Renal cortical epithelial cell (primary cell): Measurements from ENCODE around the gene HLF. TPM values are rescaled to one million over a fixed set of nuclear protein-coding genes. Genes with fewer than 3 reads are reported as not detected.
A peak's percentile ranks its signal among the peaks of the same experiment; 100 is the strongest.

Source experiments
- DNase-seq: peaks from one replicate; pipeline ENCODE4 v3.0.0-alpha.2; 2011; ENCODE audit warnings: low read depth
- total RNA-seq: library from RNA; depleted of rRNA; stranded (reverse); fragments of >200 nt; gene quantifications from 2 replicates; pipeline ENCODE4 v1.2.3, GENCODE V29; 2014

The HLF gene
- total RNA-seq, 1 donor from 2014 or later: 1.9 TPM

DNA sequence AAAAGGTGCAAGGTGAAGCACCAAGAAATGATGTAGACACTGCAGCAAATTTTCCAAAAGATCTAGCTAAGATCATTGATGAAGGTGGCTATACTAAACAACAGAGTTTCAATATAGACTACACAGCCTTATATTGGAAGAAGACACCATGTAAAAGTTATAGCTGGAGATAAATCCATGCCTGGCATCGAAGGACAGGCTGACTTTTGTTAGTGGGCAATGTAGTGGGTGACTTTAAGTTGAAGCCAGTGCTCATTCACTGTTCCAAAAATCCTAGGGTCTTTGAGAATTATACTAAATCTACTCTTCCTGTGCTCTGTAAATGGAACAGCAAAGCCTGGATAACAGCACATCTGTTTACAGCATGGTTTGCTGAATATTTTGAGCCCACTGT, 26.4 kb downstream of the HLF start:
- no peak for DNase-seq

DNA sequence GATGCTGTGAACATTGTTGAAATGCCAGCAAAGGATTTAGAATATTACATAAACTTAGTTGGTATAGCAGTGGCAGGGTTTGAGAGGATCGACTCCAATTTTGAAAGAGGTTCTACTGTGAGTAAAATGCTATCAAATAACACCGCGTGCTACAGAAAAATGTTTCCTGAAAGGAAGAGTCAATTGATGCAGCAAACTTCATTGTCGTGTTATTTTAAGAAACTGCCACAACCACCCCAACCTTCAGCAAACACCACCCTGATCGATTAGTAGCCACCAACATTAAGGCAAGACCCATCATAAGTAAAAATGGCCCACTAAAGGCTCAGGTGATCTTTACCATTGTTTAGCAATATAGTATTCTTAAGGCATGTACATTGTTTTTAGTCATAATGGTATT, 27.3 kb downstream of the HLF start:
- no peak for DNase-seq

DNA sequence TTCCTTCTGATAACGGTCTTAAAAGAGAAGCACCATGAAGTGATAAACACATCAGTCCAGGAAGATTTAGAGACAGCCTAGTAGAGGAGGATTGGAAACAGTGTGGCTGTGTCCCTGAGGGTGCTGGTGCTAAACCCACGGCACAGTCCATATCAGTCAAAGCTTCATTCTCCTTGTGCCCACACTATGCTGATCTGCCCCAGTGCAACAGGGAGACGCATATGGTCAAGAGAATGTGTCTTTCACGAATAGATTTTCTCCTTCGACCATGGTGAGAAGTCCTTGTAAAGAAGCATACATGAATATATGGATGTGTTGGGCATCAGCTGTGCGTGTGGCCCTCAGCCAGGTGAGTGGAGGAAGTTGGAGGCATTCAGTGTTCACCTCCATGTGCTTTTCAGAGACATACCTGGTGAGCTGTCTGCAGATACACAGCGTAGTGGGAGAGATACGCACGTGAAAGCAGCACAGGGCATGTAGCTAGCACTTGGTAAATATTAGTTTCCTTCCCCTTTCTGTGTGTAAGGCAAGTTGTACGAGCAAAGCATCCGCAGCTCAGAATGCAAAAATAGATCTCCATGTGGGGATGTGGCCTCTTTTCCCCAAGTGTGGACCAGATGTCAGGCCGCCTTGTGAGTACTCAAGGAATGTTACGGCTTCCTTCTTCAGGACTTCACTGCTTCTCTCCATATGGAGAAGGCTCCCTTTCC, 29.4 kb downstream of the HLF start:
- DNase-seq: no peak

DNA sequence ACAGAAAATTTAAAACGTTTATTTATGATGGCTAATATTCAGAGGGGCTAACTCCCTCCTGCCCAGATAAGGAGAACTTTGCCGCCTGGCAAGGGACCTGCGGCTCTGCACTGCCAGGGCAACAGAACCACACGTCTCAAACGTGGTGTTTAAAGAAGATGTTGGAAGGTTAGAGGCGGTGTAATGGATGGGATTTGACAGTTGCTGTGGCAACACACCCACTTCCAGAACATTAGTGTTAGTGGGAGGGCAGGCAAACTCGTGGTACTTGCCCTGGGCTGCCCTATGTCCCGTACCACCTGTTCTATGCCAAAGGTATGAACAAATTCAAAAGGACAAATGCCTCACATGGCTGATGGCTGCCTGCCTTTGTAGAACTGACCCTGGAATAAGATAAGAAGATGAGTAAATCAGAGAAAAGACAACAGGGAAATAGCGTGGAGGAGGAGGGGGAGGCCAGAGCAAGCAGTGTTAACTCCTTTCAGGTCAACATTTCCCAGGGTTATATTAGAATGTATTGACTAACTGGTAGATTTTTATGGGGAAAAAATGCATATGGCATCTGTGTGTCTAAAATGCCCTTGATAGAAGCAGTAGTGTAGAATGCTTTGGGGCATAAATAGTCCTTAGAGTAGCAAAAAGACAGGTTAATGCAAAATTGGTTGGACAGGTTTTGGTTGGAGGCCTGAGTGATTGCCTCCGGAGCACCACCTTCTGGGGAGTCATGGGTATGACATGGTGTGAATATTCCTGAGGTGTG, 30.8 kb downstream of the HLF start:
- peak; percentile 64 for DNase-seq

DNA sequence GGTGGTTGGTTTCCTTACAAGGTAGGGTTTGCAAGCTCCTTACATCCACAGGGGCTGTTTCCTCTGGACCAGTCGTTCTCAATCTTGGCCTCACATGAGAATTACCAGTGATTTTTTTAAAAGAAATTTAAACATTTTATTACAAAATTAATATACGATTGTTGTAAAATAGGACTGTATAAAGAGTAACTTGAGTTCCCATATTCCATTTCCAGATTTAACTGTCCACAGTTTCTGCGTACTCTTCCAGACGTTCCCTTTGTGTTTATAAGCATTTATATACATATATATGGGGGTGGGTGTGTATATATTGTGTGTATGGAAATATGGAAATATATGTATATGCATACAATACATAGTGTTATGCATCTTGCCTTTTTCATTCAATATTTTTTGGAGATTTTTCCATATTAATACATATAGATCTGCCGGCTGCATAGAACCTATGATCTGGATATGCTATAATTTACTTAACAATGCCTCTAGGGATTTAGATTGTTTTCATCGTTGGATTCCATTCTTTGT, 31.5 kb downstream of the HLF start:
- no peak for DNase-seq

DNA sequence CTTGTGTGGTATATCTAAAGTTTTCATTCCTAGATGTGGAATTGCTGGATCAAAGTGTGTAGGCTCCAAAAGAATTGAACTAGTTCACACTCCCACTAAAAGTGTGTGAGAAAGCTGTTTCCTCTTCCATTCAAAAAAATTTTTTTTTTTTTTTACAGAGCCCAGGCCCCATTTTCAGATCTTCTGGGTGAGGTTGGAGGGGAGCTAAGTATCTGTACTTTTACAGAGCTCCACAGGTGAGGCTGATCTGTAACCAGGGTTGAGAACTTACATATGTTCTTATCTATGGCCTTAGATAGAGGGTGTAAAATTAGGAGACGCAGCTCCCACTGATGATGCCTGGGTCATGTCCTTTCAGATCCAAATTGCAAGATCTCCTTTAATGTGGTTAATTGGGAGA, 31.9 kb downstream of the HLF start:
- no peak for DNase-seq

DNA sequence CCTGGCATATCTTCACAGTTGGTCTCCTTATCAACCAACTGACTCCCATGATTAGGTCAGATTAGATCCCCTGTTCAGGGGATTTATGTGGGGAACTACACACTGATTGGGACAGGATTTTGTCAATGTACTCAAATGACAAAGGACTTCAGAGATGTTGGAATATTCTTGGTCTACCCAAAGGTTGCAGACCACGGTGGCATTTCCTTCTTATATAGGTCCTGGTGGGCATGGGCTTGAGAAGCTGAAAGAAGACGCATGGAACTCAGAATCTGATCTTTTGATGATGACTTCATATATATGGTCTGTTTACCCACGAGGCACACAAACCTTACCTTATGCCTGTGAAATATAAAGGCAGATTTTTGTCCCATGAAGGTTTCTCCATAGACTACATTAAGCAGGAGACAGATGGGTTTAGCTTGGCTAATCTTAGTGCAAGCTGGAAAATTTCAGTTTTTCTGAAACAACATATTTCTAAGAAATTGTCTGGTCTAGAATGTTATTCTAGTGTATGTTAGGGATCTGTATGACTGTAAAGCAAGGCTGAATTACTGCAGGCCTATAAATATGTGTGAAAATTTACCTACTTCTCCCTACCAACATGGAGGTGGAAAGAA, 33.5 kb downstream of the HLF start:
- DNase-seq: no peak

DNA sequence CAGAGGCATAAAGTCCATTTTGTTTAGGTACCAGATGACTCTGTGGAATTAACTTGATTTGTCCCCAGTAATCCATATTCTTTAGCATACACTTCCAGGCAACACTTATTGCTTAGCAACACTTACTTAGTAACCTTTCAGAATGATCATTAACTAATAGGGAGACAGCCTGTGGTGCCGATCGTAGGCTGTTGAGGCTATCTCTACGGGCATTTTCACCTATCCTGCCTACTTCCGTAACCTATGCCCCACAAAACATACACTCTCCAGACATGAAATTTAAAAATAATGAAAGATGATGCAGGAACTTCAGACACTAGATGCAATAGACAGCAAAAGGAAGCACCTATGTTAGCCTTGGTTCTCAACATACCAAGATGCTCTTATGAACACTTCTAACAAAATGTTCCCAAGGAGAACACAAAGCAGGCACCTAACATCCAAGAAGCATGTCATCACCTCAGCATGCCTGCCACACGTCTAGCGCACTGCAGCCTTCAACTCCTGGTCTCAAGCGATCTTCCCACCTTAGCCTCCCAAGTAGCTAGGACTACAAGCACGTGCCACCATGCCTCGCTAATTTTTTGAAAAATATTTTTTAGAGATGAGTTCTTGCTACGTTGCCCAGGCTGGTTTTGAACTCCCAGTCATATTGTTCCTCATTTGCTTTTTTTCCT, 34.5 kb downstream of the HLF start:
- no peak for DNase-seq

DNA sequence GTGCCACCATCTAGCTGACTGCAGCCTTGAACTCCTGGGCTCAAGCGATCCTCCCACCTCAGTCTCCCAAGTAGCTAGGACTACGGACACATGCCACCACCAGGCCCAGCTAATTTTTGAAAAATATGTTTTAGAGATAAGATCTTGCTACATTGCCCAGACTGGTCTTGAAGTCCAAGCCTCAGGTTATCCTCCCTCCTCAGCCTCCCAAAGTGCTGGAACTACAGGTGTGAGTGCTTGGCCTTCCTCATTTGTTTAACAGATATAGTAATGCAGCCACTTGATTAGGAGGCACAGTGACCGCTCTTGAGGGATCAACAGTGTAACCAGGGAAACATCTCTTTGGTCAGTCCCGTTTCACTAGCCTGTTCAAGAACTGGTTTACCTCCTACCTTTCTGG, 35.1 kb downstream of the HLF start:
- DNase-seq: no peak

DNA sequence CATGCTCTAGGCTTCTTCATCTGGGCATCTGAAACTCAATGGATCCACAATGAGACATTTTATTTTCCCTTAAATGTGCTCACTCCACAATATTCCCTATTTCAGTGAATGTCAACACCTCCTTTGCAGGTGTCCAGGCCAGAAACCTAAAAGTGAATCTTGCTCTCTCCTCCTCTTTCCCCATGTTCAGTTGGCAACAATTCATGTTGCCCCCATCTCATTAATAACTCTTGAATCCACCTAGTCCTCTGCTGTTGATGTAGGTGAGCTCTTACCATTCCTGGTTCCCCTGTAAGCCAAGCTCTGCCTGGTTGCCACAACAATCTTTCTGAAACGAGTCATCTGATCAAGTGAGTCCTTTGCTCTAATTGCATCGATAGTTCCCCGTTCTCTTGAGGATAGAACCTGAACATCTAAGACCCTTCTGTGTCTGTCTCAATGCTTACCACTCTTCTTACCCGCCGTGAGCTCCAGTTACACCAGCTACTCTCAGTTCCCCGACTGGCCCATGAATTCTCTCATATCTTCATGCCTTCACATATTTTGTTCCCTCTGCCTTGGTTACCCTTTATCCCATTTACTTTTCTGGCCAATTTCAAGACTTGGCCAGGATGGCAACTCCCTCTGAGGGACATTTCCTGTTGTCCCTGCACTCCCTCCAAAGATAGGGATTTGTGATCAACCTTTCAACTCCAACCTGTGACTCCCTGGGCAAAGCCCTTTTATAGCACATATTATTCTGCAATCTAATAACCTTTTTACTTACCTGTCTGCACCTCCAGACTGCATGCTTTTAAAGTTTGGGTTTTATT, 35.9 kb downstream of the HLF start:
- no peak for DNase-seq

DNA sequence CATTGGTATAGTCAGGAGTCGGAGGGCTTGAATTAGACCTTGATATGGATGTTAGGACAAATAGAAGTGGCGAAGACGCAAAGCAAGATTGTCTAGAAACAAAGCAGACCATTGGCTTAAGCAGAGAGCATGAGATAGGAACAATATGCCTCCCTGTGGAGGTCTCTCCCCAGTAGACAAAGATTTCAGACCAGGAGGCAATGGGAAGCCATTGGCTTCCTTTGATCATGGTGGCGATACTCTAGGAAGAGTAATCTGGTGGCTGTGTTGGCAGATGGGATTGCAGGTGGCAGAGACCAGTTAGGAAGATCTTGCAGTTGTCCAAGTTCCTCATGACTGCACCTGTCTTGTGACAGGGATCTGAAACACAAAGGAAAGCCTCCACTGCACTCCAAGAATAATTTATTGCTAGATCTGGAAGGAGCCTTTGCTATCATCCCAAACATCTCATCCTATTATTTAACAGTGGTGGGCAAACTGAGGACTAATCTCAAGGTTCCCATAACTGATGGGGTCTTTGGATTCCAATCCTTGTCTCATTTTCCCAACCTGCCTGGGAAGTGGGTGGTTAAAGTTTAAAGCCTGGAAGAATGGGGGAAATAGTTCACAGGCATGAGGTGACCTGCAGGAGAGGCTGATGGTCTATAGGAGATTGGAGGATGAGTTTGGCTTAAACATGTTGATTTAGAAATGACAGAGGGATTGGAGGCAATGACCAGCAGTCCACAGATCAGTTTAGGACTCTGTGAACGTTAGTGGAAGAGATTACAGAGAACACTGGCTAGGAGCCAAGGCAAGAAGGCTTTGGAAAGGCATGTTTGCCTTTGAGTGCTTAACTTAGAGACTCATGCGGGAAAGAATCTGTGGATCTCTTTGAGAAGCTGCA, 37.0 kb downstream of the HLF start:
- DNase-seq: no peak

DNA sequence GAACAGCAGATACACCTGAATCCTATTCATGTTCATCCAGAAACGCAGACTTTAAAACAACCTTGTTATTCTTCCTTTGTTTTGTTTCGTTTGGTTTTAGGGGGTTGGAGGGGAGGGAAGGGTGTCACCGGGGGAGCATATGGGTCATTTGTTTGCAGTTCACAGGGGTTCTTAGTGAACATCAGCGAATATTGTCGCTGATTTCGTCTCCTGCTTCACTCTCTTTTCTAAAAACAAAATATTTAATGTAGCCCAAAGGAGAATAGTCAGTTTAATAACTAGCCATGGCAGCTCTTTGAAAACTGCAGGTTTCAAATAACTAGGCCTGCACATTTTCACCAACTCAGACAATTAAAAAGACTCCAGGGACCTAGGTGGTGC, 37.6 kb downstream of the HLF start:
- no peak for DNase-seq

DNA sequence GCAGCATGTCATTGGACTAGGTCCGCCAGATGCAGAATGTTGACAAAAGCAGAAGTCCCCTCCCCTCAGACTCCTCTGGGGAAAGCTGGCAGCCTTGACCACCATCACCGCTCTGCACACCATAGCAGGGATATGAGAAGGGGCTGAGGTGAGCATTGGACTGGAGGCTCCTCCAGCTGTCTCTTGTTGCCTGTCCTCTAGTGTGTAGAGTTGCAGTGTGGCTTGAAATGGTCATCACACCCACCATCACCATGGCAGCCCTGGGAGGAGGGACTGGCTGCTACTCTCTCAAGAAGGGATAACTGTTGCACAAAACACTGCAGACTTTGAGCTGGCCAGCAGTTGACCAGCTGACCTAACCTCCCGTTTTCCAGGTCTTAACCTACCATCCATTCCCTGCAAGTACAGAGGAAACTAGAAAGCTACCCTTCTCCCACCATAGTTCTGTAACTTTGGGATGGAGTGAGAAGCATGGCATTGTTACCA, 38.3 kb downstream of the HLF start:
- no peak for DNase-seq

DNA sequence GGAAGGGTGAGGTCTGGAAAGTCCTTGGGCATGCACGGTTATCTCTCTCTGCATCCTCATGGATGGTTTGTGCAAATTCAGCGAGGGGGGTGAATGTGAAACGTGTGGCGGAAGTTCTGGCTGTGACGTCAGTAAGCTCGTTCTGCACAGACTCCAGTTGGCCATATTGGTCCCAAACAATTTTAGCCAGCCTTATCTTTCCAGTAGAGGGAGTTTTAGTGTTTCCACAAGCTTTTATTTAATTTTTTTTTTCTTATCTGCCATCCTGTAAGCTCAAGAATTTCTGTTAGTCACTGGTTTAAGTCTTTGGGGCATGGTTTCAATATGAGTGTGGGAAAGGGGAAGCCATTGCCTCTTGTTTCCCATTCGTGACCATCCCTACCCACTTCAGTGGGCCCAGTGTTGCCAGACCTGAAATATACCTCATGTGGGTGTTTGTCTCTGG, 39.0 kb downstream of the HLF start:
- no peak for DNase-seq

DNA sequence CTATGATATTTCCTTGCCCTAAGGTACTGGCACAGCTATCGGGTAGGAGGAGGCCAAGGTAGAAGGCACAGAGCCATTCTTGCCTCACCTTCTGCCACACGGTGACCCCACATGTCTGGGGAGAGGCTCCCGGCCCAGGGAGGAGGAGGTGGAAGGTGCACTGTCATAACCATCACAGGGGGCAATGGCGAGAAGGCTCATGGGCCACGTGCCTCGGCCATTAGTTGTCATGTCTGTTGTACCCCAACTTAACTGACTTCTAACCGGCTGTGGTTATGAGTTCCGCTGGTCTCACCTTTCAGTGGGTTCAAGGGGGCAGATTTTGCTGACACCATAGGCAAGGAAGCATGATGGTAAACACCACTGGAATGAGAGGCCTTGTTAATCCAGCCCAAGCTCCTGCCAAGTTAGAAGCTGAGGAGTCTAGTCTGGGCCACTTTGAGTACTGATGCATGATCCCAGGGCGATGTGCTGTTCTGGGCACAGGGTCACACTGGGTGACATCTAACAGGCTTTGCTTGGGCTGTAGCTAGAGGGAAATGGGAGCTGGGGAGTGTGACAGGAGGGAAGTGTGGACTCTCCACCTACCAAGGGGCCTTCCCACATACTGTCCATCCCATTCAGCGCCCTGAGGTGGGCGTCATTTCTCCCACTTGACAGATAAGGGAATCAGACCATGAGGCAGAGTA, 39.6 kb downstream of the HLF start:
- DNase-seq: no peak

DNA sequence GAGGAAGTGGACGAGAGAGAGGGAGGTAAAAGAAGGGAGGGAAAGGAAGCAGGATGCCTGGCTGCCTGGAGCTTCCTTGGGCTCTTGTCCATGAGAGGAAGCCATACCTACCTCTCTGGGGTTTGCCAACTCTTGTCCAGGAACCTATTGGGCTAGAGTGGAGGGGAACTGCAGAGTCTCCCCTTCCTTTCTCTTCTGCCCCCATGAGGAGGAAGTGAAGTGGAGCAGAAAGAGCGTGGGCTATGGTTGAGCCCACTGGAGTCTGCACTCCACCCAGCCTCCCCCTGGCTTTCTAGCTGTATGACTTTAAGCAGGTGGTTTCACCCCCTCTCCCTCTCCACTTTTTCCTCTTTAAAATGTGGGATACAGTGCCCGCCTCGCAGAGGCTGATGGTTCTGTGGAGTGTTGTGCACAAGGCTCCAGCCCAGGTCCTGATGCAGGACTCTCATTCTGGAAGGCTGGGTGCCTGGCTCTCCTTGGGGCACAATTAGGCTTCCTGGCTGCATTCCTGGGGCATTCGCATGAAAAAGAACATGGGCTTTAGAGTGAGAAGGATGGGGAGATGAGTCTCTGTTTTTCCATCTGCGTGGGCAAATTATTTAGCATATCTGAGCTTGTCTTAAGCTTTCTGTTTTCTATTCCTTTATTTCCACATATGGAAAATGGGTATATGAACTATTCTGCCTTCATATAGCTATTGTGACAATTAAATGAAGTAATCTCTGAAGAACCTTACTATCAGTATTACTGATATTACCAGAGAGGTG, 40.7 kb downstream of the HLF start:
- no peak for DNase-seq

DNA sequence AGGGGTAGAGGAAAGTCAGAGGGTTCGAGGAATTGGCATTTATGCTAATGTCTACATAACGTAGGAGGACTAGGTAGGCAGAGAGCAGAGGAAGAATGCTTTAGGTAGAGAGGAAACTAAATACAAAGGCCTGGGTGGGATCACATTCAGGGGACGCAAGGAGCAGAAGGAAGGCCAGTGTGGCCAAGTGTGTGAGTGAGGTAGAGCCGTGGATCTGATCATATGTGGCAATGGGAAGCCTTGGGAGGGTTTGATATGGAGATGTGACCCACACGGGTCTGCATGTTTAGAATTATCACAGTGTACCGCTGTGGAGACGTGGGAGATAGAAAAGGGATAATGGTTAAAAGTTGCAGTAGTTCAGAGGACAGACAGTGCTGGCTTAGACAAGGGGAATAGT, 43.1 kb downstream of the HLF start:
- DNase-seq: no peak

DNA sequence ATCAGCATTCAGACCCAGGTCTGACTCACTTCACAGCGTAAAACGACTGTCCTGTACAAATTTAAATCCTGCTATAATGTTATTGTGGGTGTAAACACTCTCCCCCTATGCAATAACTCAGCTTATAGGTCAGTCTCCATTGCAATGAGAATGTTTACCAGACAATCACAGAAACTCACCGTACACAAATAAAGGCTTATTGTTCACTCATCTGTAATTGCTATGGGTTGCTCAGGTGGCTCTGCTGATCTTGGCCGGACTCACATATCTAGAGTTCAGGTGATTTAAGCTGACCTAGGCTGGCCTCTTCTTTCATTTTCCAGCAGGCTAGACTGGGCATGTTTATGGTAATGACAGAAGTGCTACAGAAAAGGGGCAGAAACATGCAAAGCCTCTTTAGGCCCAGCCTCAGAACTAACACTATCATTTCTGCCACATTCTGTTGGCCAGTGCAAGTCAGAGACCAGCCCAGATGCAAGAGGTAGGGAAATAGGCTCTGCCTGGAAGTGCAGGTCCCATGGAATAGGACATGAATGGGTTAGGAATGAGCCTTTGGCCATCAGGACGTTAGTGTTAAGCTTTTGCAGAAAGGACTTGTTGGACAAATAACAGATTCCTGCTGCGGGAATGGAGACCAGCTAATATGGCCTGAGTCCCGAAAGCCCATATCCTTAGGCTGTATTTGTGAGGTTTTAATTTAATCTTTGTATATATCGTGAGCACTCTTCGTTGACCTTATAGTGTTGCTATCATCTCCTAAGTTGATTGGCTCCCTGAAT, 44.0 kb downstream of the HLF start:
- no peak for DNase-seq
